ENCODE results near the gene WDR31. TPM values are rescaled to one million over a fixed set of nuclear protein-coding genes. Genes with fewer than 3 reads are reported as not detected.

The WDR31 gene
- total RNA-seq, 2 donors from 2014 or later, result 1.0 to 2.3 TPM

DNA sequence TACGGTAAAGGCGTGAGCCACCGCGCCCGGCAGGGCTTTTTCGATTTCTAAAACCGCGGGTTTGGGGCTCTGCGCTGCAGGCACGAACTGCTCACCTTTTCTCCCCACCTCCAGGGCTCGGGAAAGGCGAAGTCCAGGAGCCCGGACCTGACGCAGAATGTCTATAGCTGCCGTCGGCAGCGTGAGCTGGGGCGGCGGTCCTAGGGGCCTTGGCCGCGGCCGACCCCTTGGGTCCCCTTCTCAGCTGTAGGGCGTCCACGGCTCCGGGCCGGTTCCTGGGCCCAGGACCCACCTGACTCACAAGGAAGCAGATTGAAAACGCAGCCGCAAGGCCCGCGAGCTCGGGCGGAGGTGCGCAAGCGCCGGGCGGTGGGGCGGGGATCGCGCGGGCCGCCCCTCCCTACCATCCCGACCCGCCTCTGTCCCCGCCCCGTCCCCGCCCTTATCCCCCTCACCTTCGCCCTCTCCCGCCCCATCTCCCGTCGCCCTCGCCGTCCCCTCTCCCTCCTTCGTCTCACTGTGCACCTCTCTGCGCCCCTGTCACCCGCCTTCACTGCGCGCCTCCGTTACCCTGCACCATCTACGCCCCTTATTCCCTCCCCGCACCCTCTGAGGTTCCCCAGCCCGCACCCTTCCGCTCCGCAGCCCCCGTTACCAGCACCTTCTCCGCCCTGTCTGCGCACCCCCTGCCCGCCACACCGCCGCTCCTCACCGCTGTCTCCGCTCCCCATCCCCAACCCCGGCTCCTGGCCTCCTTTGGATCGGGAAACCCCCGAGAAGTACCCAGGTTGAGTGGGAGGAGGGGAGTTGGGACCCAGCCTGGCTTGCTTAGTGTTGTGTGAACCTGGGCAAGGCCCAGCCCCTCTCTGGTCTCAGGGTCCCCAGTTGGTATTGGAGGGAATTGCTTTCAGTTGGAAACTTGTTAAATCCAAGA, 36.8 kb upstream of the WDR31 start, which contains the start of gene HDHD3:
TSS of gene HDHD3 (minus strand) at position 353 of the 934 bp plus-strand sequence. CDS start 2,632 bp downstream, outside the sequence.
- ATAC-seq (peak; percentile 90), DNase-seq (peak; percentile 90 to 92 (median 92))
- TF ChIP-seq, protein P1, sequence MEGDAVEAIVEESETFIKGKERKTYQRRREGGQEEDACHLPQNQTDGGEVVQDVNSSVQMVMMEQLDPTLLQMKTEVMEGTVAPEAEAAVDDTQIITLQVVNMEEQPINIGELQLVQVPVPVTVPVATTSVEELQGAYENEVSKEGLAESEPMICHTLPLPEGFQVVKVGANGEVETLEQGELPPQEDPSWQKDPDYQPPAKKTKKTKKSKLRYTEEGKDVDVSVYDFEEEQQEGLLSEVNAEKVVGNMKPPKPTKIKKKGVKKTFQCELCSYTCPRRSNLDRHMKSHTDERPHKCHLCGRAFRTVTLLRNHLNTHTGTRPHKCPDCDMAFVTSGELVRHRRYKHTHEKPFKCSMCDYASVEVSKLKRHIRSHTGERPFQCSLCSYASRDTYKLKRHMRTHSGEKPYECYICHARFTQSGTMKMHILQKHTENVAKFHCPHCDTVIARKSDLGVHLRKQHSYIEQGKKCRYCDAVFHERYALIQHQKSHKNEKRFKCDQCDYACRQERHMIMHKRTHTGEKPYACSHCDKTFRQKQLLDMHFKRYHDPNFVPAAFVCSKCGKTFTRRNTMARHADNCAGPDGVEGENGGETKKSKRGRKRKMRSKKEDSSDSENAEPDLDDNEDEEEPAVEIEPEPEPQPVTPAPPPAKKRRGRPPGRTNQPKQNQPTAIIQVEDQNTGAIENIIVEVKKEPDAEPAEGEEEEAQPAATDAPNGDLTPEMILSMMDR (IDR thresholded peaks at IDR 0.05), result peak in 2 of 7 experiments; percentile 13 to 16
- TF ChIP-seq POLR2A (IDR thresholded peaks at IDR 0.05), result peak; percentile 87 to 93 (median 92)
- H3K4me1 ChIP-seq, result peaks cover 87% of the 10 kb centered on the region
- no peaks in the 10 kb centered on the region for H3K27me3 ChIP-seq
- peaks cover 0 to 6% of the 10 kb centered on the region in 2 donors for H3K36me3 ChIP-seq (replicated peaks in 1 of 2; ENCODE audit: insufficient read depth in 1 of 2, low read depth in 2 of 2)
- H3K27ac ChIP-seq, result peak within 1 kb of the TSS; percentile 53 to 99 (median 98)
- no peaks in the 10 kb centered on the region for H3K9me3 ChIP-seq
- intact Hi-C loops (cut with DNase I), result no loop called here
- 0 to 1% methylated on average over 27 to 73 of the region's 74 CpGs for WGBS, 2 donors
- peak within 1 kb of the TSS; percentile 28 to 77 for H3K4me3 ChIP-seq

DNA sequence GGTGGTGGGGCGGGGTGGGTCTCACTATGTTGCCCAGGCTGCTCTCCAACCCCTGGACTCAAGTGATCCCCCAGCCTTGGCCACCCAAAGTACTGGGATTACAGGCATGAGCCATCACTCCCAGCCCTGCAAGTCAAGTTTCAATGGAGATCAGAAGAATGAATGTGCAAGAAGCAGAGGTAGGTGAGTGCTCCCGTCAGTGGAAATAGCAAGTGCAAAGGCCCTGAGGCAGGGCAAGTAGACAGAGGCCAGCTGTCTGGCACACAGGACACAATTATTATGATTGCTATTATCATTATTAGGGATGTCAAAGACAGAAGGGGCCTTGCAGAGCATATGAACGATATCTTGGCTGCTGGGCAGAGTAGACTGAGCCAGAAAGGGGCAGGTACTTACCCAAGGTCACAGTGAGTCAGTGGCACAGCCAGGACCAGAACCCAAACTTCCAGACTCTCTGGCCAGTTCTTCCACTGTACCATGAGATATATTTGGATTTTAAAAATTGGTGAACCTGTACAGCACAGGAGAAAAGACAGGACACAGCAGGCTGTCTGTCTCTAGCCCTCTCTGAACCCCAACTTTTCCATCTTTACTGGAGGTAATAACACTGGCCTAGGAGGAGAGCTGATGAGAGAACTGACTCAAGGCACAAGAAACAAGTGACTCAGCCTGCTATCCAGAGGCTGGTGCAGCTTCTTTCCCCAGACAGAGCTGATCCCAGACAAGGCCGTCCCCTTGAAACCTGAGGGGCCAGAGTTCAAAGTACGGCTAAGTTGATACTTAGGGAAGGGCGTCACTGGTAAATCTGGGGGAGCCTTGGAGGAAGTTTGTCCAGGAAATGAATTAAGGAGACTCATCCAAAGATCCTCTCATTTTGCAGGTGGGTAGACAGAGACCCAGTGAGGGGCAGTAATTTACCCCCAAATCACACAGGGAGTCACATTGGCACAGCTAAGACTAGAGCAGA, 35.3 kb upstream of the WDR31 start:
- intact Hi-C loops (cut with DNase I), result no loop called here
- ATAC-seq (no peak), DNase-seq (peak; percentile 43 to 66 (median 62))
- Histone ChIP-seq H3K4me3 (peak overlapping the region in 1 of 2 donors; percentile 77), H3K36me3 (replicated peaks in 1 of 2; ENCODE audit: insufficient read depth in 1 of 2, low read depth in 2 of 2) (peaks cover 0 to 6% of the 10 kb centered on the region in 2 donors), H3K9me3 (no peaks in the 10 kb centered on the region), H3K27me3 (no peaks in the 10 kb centered on the region), H3K4me1 (peaks cover 87% of the 10 kb centered on the region), H3K27ac (peak overlapping the region; percentile 18 to 99 (median 98))
- WGBS, 2 donors, result 36 to 38% methylated on average over 6 of the region's 6 CpGs
- TF ChIP-seq, protein P1 (IDR thresholded peaks at IDR 0.05), result no peak
- TF ChIP-seq POLR2A (IDR thresholded peaks at IDR 0.05), result no peak

DNA sequence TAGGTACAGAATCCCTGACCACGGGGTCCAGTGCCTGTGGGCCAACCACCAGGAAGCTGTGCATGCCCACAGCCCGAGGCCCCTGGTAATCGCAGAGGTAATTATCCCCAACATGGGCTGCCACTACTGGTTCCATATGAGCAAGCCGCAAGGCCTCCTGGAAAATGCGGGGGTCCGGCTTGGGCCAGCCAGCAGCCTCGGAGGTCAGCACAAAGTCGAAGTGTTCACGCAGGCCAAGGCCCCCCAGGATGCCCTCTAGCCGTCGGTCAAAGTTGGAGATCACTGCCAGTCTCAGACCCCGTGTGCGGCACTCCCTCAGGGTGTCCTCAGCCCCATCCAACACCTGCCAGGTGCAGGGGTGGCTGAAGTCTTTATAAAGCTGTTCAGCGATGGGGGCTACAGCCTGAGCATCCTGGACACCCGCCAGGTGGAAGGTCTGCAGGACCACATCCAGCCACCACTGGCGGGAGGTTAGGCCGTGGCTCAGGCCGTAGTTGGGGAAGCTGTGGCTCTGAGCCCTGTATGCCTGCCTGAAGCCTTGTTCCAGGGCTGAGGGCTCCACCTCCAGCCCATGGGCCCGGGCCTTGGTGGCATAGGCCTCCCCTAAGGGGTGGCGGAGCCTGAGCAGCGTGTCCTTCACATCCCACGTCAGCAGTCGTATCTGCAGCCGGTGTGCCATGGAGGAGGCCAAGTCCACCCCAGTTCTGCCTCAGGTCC, 33.8 kb upstream of the WDR31 start:
- H3K27ac ChIP-seq, result peak overlapping the region; percentile 3 to 99 (median 56)
- 48 to 80% methylated on average over 1 to 24 of the region's 24 CpGs for WGBS, 2 donors
- no peaks in the 10 kb centered on the region for H3K9me3 ChIP-seq
- peaks cover 0 to 6% of the 10 kb centered on the region in 2 donors for H3K36me3 ChIP-seq (replicated peaks in 1 of 2; ENCODE audit: insufficient read depth in 1 of 2, low read depth in 2 of 2)
- intact Hi-C loops (cut with DNase I), result loop anchor here (5.0 kb wide), 1 partner anchor 33 kb away; no protein-coding TSS in a partner anchor
- H3K4me1 ChIP-seq, result peaks cover 87% of the 10 kb centered on the region
- ATAC-seq (no peak), DNase-seq (peak in 2 of 4 donors; percentile 19 to 23)
- no peak for TF ChIP-seq POLR2A (IDR thresholded peaks at IDR 0.05)
- TF ChIP-seq, protein P1 (IDR thresholded peaks at IDR 0.05), result no peak
- no peak overlapping the region for H3K4me3 ChIP-seq
- H3K27me3 ChIP-seq, result no peaks in the 10 kb centered on the region

DNA sequence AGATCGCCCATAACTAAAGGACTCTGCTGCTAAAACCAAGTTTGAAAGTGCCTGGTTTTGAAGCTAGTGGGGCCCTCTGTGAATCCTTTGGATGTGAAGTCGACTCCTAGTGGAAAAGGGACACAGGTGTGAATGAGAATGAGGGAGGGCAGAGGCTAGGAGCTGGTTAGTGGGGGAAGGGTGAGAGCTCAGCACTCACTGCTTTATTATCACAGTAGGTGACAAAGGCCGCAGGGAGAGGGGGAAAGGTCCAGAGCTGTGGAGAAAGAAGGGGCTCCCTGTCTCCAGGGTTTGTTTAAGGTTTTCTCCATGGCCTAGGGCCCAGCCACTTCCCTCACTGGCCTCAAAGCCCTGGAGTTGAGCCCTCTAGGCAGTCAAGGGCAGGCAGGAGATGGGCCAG, 33.2 kb upstream of the WDR31 start:
- Histone ChIP-seq H3K9me3 (no peaks in the 10 kb centered on the region), H3K4me1 (peaks cover 85% of the 10 kb centered on the region), H3K27me3 (no peaks in the 10 kb centered on the region), H3K36me3 (replicated peaks in 1 of 2; ENCODE audit: insufficient read depth in 1 of 2, low read depth in 2 of 2) (peaks cover 0 to 6% of the 10 kb centered on the region in 2 donors), H3K27ac (peak overlapping the region in 3 of 4 donors; percentile 3 to 99 (median 10)), H3K4me3 (no peak overlapping the region)
- intact Hi-C loops (cut with DNase I), result loop anchor here (5.0 kb wide), 1 partner anchor 34 kb away; no protein-coding TSS in a partner anchor
- DNase-seq, result no peak
- ATAC-seq, result no peak
- 41 to 44% methylated on average over 3 of the region's 3 CpGs for WGBS, 2 donors
- no peak for TF ChIP-seq POLR2A (IDR thresholded peaks at IDR 0.05)
- TF ChIP-seq, protein P1 (IDR thresholded peaks at IDR 0.05), result no peak

Measured in body of pancreas (tissue), 4 donors.